Suprapubic skin (tissue), 4 donors: Measurements from ENCODE around the gene SIGLEC12.

ENCODE experiments used
- CTCF ChIP-seq, 2 donors: fragments of 200-600 bp in 1 of 2; fragments of 450-650 bp in 1 of 2; sonication (generic) in 1 of 2; IDR thresholded peaks; one replicate each; pipeline ENCODE4 v1.5.1; 2016 to 2019; ENCODE audit warnings: antibody characterized with exemption in 2 of 2, mild to moderate bottlenecking in 1 of 2, moderate library complexity in 1 of 2
- EP300 ChIP-seq: sonication (generic); formaldehyde crosslinking; IDR thresholded peaks from one replicate; pipeline ENCODE4 v1.6.1; 2017; ENCODE audit warnings: antibody characterized with exemption
- POLR2AphosphoS5 ChIP-seq, 3 donors: sonication (generic); formaldehyde crosslinking; IDR thresholded peaks; one replicate each; pipeline ENCODE4 v1.6.1; 2017; ENCODE audit warnings: antibody characterized with exemption in 3 of 3

- no peak for TF ChIP-seq CTCF (IDR thresholded peaks at IDR 0.05)
- TF ChIP-seq EP300: no peak
- no peak for TF ChIP-seq POLR2AphosphoS5 (IDR thresholded peaks at IDR 0.05)
Observed at GRCh38 chr19:51505904-51506303, 4.3 kb upstream of the SIGLEC12 start.
